Activated CD4-positive, alpha-beta T cell treated with anti-CD3 and anti-CD28 coated beads, Interleukin-2, amount 10 ng/mL, durations not matched to agents 24 days and 14 days (primary cell): ENCODE measurements around the gene CRY1. TPM values are rescaled to one million over a fixed set of nuclear protein-coding genes. Genes with fewer than 3 reads are reported as not detected.

Experiments used
- DNase-seq: peaks from one replicate; pipeline ENCODE4 v3.0.0; 2022
- H3K27ac Mint-ChIP-seq: one replicate; pipeline ENCODE4 v1.8.0; 2022; ENCODE audit warnings: mild to moderate bottlenecking, mixed read lengths
- H3K27me3 Mint-ChIP-seq: one replicate; pipeline ENCODE4 v1.8.0; 2022; ENCODE audit warnings: mixed read lengths
- H3K36me3 Mint-ChIP-seq: one replicate; pipeline ENCODE4 v1.8.0; 2022; ENCODE audit warnings: low read depth, mild to moderate bottlenecking, mixed read lengths
- H3K4me1 Mint-ChIP-seq: one replicate; pipeline ENCODE4 v1.8.0; 2021; ENCODE audit warnings: mixed read lengths
- H3K4me3 Mint-ChIP-seq: one replicate; pipeline ENCODE4 v1.8.0; 2022; ENCODE audit warnings: mild to moderate bottlenecking, moderate library complexity, mixed read lengths
- H3K9me3 Mint-ChIP-seq: one replicate; pipeline ENCODE4 v1.8.0; 2021; ENCODE audit warnings: mixed read lengths
- intact Hi-C: fragments of 100-400 bp; cut with micrococcal nuclease; formaldehyde crosslinking; loops from one replicate; pipeline ENCODE4 v1.15.1; 2023
- total RNA-seq: library from RNA; stranded (reverse); gene quantifications from 2 replicates; pipeline ENCODE4 v1.2.3, GENCODE V29; 2022

Gene CRY1
- total RNA-seq, 1 donor from 2014 or later, result 26.0 TPM

GRCh38 chr12:106947461-106947860 is 145.9 kb downstream of the CRY1 start:
- H3K36me3 Mint-ChIP-seq, result no peaks in the 10 kb centered on the region
- H3K4me1 Mint-ChIP-seq, result peaks cover 2% of the 10 kb centered on the region
- intact Hi-C loops, result no loop called here
- peaks cover 13% of the 10 kb centered on the region for H3K27me3 Mint-ChIP-seq
- peaks cover 36% of the 10 kb centered on the region for H3K9me3 Mint-ChIP-seq
- H3K4me3 Mint-ChIP-seq, result no peak overlapping the region
- no peak overlapping the region for H3K27ac Mint-ChIP-seq
- no peak for DNase-seq

GRCh38 chr12:106945261-106945851 is 148.0 kb downstream of the CRY1 start:
- Mint-ChIP-seq H3K4me1 (no peaks in the 10 kb centered on the region), H3K9me3 (peaks cover 27% of the 10 kb centered on the region), H3K27me3 (peaks cover 12% of the 10 kb centered on the region), H3K36me3 (no peaks in the 10 kb centered on the region), H3K27ac (no peak overlapping the region), H3K4me3 (no peak overlapping the region)
- intact Hi-C loops, result no loop called here
- no peak for DNase-seq

- H3K4me3 Mint-ChIP-seq, result no peak overlapping the region
- intact Hi-C loops, result no loop called here
- H3K36me3 Mint-ChIP-seq, result no peaks in the 10 kb centered on the region
- no peaks in the 10 kb centered on the region for H3K4me1 Mint-ChIP-seq
- H3K9me3 Mint-ChIP-seq, result peaks cover 6% of the 10 kb centered on the region
- no peak overlapping the region for H3K27ac Mint-ChIP-seq
- peaks cover 8% of the 10 kb centered on the region for H3K27me3 Mint-ChIP-seq
- DNase-seq, result no peak
Measured at GRCh38 chr12:106942775-106943174, 150.6 kb downstream of the CRY1 start.

- intact Hi-C loops, result no loop called here
- H3K4me1 Mint-ChIP-seq, result no peaks in the 10 kb centered on the region
- H3K4me3 Mint-ChIP-seq, result no peak overlapping the region
- DNase-seq, result no peak
- no peak overlapping the region for H3K27ac Mint-ChIP-seq
- no peaks in the 10 kb centered on the region for H3K9me3 Mint-ChIP-seq
- peaks cover 8% of the 10 kb centered on the region for H3K27me3 Mint-ChIP-seq
- no peaks in the 10 kb centered on the region for H3K36me3 Mint-ChIP-seq
Measured at GRCh38 chr12:106941481-106942156, 151.7 kb downstream of the CRY1 start.

Other genes with a start within 250 kb of the CRY1 start
- 24.8 and 26.6 TPM in 2 replicates for gene TMEM263, start 137.6 kb downstream of the CRY1 start, total RNA-seq
- 3.1 and 4.3 TPM in 2 replicates for gene MTERF2, start 106.4 kb downstream of the CRY1 start, total RNA-seq